ENCODE results near the gene OPRL1.

DNA sequence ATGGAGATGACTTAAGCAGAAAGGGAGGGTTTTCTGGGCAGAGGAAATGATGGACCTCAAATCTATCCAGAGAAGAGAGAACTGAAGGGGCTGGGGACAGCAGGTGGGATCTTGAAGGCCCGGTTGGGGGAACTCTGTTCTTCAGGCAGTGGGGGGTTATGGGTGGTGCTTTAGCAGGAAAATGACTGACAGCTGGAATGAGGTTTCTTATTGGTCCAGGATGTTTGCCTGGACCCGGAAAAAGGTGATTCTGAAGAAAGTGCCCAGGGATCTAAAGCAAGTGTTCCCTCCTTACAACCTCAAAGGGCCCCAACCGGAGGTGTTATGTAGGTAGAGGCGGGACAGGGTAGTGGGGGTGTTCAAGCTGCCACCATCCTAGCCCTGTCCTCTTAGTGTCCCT is 15.6 kb downstream of the OPRL1 start:
- TF ChIP-seq, protein P1, sequence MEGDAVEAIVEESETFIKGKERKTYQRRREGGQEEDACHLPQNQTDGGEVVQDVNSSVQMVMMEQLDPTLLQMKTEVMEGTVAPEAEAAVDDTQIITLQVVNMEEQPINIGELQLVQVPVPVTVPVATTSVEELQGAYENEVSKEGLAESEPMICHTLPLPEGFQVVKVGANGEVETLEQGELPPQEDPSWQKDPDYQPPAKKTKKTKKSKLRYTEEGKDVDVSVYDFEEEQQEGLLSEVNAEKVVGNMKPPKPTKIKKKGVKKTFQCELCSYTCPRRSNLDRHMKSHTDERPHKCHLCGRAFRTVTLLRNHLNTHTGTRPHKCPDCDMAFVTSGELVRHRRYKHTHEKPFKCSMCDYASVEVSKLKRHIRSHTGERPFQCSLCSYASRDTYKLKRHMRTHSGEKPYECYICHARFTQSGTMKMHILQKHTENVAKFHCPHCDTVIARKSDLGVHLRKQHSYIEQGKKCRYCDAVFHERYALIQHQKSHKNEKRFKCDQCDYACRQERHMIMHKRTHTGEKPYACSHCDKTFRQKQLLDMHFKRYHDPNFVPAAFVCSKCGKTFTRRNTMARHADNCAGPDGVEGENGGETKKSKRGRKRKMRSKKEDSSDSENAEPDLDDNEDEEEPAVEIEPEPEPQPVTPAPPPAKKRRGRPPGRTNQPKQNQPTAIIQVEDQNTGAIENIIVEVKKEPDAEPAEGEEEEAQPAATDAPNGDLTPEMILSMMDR (tag by site-specific recombination; IDR thresholded peaks at IDR 0.05): no peak
- TF ChIP-seq ZNF707 (tag by site-specific recombination; IDR thresholded peaks at IDR 0.05): no peak
- TF ChIP-seq HOXA7 (CRISPR knock-in tag; IDR thresholded peaks at IDR 0.05; ENCODE audit: borderline replicate concordance): no peak
- TF ChIP-seq, protein P2, sequence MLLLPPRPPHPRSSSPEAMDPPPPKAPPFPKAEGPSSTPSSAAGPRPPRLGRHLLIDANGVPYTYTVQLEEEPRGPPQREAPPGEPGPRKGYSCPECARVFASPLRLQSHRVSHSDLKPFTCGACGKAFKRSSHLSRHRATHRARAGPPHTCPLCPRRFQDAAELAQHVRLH (tag by site-specific recombination; IDR thresholded peaks at IDR 0.05): no peak
- TF ChIP-seq ZNF184 (tag by site-specific recombination; IDR thresholded peaks at IDR 0.05): no peak
- TF ChIP-seq, protein P3, sequence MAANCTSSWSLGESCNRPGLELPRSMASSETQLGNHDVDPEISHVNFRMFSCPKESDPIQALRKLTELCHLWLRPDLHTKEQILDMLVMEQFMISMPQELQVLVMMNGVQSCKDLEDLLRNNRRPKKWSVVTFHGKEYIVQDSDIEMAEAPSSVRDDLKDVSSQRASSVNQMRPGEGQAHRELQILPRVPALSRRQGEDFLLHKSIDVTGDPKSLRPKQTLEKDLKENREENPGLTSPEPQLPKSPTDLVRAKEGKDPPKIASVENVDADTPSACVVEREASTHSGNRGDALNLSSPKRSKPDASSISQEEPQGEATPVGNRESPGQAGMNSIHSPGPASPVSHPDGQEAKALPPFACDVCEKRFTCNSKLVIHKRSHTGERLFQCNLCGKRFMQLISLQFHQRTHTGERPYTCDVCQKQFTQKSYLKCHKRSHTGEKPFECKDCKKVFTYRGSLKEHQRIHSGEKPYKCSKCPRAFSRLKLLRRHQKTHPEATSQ (tag by site-specific recombination; IDR thresholded peaks at IDR 0.05): no peak
- TF ChIP-seq YY2 (tag by site-specific recombination; IDR thresholded peaks at IDR 0.05): no peak
- TF ChIP-seq, protein P4, sequence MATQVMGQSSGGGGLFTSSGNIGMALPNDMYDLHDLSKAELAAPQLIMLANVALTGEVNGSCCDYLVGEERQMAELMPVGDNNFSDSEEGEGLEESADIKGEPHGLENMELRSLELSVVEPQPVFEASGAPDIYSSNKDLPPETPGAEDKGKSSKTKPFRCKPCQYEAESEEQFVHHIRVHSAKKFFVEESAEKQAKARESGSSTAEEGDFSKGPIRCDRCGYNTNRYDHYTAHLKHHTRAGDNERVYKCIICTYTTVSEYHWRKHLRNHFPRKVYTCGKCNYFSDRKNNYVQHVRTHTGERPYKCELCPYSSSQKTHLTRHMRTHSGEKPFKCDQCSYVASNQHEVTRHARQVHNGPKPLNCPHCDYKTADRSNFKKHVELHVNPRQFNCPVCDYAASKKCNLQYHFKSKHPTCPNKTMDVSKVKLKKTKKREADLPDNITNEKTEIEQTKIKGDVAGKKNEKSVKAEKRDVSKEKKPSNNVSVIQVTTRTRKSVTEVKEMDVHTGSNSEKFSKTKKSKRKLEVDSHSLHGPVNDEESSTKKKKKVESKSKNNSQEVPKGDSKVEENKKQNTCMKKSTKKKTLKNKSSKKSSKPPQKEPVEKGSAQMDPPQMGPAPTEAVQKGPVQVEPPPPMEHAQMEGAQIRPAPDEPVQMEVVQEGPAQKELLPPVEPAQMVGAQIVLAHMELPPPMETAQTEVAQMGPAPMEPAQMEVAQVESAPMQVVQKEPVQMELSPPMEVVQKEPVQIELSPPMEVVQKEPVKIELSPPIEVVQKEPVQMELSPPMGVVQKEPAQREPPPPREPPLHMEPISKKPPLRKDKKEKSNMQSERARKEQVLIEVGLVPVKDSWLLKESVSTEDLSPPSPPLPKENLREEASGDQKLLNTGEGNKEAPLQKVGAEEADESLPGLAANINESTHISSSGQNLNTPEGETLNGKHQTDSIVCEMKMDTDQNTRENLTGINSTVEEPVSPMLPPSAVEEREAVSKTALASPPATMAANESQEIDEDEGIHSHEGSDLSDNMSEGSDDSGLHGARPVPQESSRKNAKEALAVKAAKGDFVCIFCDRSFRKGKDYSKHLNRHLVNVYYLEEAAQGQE (tag by site-specific recombination; IDR thresholded peaks at IDR 0.05): no peak
- TF ChIP-seq, protein P5, sequence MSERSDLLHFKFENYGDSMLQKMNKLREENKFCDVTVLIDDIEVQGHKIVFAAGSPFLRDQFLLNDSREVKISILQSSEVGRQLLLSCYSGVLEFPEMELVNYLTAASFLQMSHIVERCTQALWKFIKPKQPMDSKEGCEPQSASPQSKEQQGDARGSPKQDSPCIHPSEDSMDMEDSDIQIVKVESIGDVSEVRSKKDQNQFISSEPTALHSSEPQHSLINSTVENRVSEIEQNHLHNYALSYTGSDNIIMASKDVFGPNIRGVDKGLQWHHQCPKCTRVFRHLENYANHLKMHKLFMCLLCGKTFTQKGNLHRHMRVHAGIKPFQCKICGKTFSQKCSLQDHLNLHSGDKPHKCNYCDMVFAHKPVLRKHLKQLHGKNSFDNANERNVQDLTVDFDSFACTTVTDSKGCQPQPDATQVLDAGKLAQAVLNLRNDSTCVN (tag by site-specific recombination; optimal IDR thresholded peaks at IDR 0.05): no peak
- no peak for TF ChIP-seq KLF10 (tag by site-specific recombination; IDR thresholded peaks at IDR 0.05)

All from HEK293 (cell line).